D721Med (cell line): ENCODE measurements around the gene ZBTB42.

Experiments
- DNase-seq: peaks from one replicate; pipeline ENCODE4 v3.0.0; 2011; ENCODE audit warnings: low spot score; ENCODE audit not compliant: insufficient read length
- FAIRE-seq: peaks from 2 replicates; lab custom pipeline; 2011; peaks lifted over from hg19 to GRCh38; lab: Jason Lieb, UNC
- TF ChIP-seq, protein P1 (sequence below): IDR thresholded peaks from 2 replicates; pipeline ENCODE4 v1.5.1; 2012; ENCODE audit warnings: mild to moderate bottlenecking, control low read depth; ENCODE audit not compliant: insufficient read depth; ENCODE audit errors: missing control alignments

ZBTB42 gene

DNA sequence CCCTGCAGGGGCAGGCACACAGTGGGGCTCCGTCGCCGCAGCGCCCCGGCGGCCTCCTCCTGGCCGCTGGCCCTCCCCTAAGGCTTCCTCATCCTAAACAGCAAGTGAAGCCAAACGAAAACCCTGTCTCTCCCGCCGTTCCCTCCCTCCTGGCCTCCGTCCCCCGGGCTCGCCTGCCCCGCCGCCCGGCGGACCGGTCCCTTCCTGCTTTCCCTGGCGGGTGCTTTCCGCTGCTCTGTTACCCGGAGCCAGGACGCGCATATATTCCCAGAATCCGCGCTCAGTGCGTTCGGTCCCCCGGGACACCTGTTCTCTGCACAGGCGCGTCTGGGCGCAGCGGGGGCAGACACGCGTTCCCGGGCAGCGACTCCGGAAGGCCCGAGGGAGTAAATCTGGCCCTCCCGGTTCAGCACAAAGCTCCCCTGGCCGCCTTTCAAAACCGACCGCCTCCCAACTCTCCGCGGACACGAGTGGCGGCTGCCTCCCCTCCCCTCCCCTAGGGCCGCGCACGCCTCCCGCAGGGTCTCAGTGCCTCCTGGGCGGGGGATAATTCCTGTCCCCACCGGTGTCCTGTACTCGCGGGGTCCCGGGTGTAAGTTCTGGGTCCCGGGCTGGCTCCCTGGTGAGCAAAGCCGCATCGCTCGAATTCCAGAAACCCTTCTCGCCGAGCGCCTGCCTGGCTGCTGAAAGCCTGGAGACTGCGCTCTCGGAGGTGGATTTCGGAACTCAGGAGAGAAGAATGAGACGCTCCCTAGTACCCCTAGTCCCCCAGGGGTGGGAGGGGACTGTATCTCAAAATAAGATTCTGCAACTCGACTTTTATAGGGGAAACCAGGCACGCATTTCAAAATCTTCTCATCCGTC, 42.8 kb downstream of the ZBTB42 start:
- FAIRE-seq (no peak), DNase-seq (peak; percentile 3)
- TF ChIP-seq, protein P1, sequence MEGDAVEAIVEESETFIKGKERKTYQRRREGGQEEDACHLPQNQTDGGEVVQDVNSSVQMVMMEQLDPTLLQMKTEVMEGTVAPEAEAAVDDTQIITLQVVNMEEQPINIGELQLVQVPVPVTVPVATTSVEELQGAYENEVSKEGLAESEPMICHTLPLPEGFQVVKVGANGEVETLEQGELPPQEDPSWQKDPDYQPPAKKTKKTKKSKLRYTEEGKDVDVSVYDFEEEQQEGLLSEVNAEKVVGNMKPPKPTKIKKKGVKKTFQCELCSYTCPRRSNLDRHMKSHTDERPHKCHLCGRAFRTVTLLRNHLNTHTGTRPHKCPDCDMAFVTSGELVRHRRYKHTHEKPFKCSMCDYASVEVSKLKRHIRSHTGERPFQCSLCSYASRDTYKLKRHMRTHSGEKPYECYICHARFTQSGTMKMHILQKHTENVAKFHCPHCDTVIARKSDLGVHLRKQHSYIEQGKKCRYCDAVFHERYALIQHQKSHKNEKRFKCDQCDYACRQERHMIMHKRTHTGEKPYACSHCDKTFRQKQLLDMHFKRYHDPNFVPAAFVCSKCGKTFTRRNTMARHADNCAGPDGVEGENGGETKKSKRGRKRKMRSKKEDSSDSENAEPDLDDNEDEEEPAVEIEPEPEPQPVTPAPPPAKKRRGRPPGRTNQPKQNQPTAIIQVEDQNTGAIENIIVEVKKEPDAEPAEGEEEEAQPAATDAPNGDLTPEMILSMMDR = no peak

DNA sequence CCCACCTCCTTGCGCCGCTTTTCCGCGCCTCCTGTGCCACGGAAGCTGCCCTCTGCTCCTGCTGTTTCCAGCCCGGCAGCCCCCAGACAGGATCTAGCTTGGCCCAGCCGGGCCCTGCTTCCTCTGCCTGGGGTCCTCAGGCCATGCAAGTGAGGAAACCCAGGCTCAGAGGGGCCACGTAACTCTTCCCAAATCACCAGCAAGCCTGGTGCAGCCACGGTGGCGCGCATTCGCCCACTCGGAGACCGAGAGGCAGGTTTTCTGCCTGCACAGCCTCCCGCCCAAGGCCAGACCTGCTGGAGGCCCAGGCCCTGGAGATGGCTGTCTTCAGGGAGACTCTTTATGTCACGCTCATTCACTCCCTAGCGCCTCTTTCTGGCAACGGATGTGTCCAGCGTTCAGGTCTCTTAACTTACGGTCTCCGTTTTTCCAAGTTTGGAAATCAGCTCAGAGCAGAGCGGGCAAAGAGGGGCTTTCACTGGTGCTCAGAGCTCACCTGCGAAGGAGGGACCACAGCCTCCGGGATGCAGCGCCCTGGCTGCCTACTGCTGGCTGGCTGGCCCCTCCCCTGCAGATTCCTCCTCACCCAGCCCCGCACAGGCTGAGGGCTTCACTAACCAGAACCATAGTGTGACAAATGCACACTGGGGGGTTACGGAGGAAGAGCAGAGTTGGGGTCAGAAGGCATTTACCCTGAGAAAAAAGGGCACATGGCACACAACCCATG, 43.6 kb downstream of the ZBTB42 start:
- TF ChIP-seq, protein P1 = no peak
- FAIRE-seq = no peak
- DNase-seq = no peak

DNA sequence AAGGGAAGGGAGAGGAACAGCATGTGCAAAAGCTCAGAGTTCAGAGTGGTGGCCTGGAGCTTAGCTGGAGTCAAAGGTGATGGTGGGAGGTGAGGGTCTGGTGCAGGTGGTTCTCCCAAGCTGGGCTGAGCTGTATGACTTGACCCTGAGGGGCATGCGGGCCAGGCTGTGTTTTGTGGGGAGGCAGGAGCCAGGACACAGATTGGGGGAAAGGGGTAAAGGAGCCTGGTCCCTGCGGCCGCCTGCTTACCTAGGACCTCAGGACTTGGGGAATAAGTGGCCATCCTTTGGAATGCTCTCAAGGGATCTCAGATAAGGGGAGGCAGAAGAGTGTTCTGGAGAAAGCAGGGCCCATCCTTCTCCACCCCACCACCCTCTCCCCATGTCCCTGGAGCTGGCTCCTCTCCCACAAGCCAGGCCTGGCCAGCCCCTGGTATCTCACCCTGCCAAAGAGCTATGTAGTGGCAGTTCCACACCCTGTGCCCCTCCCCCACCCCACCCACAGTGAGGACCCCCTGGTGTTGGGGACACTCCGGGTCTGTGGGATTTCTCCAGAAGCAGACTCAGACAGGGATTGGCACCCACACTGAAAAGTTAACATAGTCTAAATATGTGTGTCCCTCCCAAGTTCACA, 44.2 kb downstream of the ZBTB42 start:
- TF ChIP-seq, protein P1 = no peak
- DNase-seq (no peak), FAIRE-seq (no peak)

GRCh38 chr14:104845834-104846441, 45.0 kb downstream of the ZBTB42 start:
- FAIRE-seq (no peak), DNase-seq (no peak)
- TF ChIP-seq, protein P1 = no peak

- no peak for FAIRE-seq
- TF ChIP-seq, protein P1 = no peak
- DNase-seq = no peak
Observed at GRCh38 chr14:104852280-104852663, 51.4 kb downstream of the ZBTB42 start.
